ENCODE data around the gene USP13. TPM values are rescaled to one million over a fixed set of nuclear protein-coding genes. Genes with fewer than 3 reads are reported as not detected.

Gene USP13
- total and polyA plus RNA-seq, 2 of the 4 experiments (the other 2 are of a cell fraction) = 9.2 to 18.1 TPM

DNA sequence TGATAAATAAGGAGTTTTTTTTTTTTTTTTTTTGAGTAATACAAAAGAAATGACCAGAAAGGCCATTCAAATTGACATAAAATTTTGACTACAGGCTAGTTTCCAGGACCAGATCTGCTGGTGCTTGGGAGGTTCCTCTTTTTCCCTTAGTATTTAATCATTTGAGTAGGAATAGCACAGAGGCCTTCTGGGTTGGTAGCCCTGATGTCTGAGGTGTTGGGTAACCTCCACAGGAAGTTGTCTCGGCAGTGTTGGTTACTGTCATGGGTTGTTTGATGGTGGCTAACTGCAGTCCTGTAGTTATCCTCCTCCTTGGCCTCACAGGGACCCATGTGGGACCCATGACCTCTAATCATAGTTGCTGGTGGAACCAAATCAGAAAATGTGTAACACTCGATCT lies 91.1 kb downstream of the USP13 start:
- Histone ChIP-seq H3K4me1 (ENCODE audit: control insufficient read depth, insufficient read depth, low read length) (peaks cover 1% of the 10 kb centered on the region; the same call in 1 of the 2 replicates), H3K27ac (ENCODE audit: insufficient read depth, low read length) (no peak overlapping the region), H3K79me1 (ENCODE audit: low read depth in 1 of 2, low read length in 2 of 2) (peaks cover 0 to 6% of the 10 kb centered on the region in 2 experiments; a peak in 2 of 4 replicates), H3K4me2 (ENCODE audit: low read depth, low read length) (no peak overlapping the region), H4K20me1 (ENCODE audit: insufficient read depth, low read length) (no peaks in the 10 kb centered on the region), H3K9ac (ENCODE audit: low read depth, low read length) (no peak overlapping the region), H2BK120ac (ENCODE audit: low read depth, low read length) (no peak overlapping the region), H2BK20ac (ENCODE audit: low read depth, low read length) (no peak overlapping the region), H4K5ac (ENCODE audit: low read depth, low read length) (no peak overlapping the region), H2AK9ac (replicated peaks; ENCODE audit: low read depth, low read length, poor library complexity) (no peak overlapping the region), H3K4me3 (ENCODE audit: insufficient read depth, low read depth, low read length) (no peak overlapping the region), H2AFZ (replicated peaks; ENCODE audit: low read length, poor library complexity) (no peak overlapping the region), H3K4ac (ENCODE audit: low read depth, low read length) (no peak overlapping the region), H2BK15ac (ENCODE audit: low read depth, low read length) (no peak overlapping the region), H3K18ac (ENCODE audit: low read depth, low read length) (no peak overlapping the region), H3K9me1 (ENCODE audit: insufficient read depth, low read length) (no peaks in the 10 kb centered on the region), H3K23ac (ENCODE audit: low read depth, low read length) (no peak overlapping the region), H3K27me3 (ENCODE audit: control insufficient read depth, insufficient read depth, low read length) (no peaks in the 10 kb centered on the region), H3K9me3 (ENCODE audit: control insufficient read depth, insufficient read depth, low read length) (no peaks in the 10 kb centered on the region), H4K8ac (ENCODE audit: low read depth in 2 of 2, low read length in 2 of 2) (no peak overlapping the region), H3K56ac (ENCODE audit: extremely low read depth, insufficient read depth, low read length) (no peak overlapping the region), H4K91ac (ENCODE audit: insufficient read depth, low read depth, low read length) (no peak overlapping the region), H2AK5ac (ENCODE audit: low read depth, low read length) (no peak overlapping the region), H2BK5ac (ENCODE audit: low read depth, low read length, poor library complexity, severe bottlenecking) (no peak overlapping the region), H3K36me3 (ENCODE audit: control insufficient read depth, insufficient read depth, low read length) (peaks cover 7% of the 10 kb centered on the region), H3K14ac (replicated peaks; ENCODE audit: low read depth, low read length) (no peak overlapping the region)
- POLR2A ChIA-PET (ENCODE audit: unreplicated experiment) = no interaction called here
- in situ Hi-C loops (cut with MboI; ENCODE audit: low sequenced_read_pairs) (no loop called here), dilution Hi-C loops (cut with HindIII; ENCODE audit: low sequenced_read_pairs, unreplicated experiment) (no loop called here), intact Hi-C loops (cut with micrococcal nuclease) (no loop called here)
- TF ChIP-seq, protein P1, sequence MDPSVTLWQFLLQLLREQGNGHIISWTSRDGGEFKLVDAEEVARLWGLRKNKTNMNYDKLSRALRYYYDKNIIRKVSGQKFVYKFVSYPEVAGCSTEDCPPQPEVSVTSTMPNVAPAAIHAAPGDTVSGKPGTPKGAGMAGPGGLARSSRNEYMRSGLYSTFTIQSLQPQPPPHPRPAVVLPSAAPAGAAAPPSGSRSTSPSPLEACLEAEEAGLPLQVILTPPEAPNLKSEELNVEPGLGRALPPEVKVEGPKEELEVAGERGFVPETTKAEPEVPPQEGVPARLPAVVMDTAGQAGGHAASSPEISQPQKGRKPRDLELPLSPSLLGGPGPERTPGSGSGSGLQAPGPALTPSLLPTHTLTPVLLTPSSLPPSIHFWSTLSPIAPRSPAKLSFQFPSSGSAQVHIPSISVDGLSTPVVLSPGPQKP (IDR thresholded peaks at IDR 0.05; ENCODE audit: borderline replicate concordance, low read depth, low read length) = no peak
- no peak for TF ChIP-seq NFE2L2 (IDR thresholded peaks at IDR 0.05; ENCODE audit: low read depth, low read length)
- no peak for TF ChIP-seq RFX5 (IDR thresholded peaks at IDR 0.05; ENCODE audit: low read depth, low read length)
- TF ChIP-seq CHD1 (IDR thresholded peaks at IDR 0.05; ENCODE audit: low read depth, low read length) = no peak
- TF ChIP-seq CEBPB (IDR thresholded peaks at IDR 0.05; ENCODE audit: low read depth, low read length) = no peak
- TF ChIP-seq, protein P2, sequence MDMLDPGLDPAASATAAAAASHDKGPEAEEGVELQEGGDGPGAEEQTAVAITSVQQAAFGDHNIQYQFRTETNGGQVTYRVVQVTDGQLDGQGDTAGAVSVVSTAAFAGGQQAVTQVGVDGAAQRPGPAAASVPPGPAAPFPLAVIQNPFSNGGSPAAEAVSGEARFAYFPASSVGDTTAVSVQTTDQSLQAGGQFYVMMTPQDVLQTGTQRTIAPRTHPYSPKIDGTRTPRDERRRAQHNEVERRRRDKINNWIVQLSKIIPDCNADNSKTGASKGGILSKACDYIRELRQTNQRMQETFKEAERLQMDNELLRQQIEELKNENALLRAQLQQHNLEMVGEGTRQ (IDR thresholded peaks at IDR 0.05; ENCODE audit: low read depth, low read length) = no peak
- no peak for TF ChIP-seq MXI1 (IDR thresholded peaks at IDR 0.05; ENCODE audit: borderline replicate concordance, low read depth, low read length)
- TF ChIP-seq POLR2A (IDR thresholded peaks at IDR 0.05; ENCODE audit: low read depth, low read length) = no peak
- TF ChIP-seq MAFK (IDR thresholded peaks at IDR 0.05; ENCODE audit: low read depth, low read length) = no peak
- TF ChIP-seq FOS (IDR thresholded peaks at IDR 0.05; ENCODE audit: low read depth, low read length) = no peak
- no peak for DNase-seq
- CTCF ChIA-PET = no interaction called here
- WGBS, 2 experiments (ENCODE audit: extremely low coverage in 2 of 2, insufficient read length in 1 of 2) = no CpG with 5 or more reads among the region's 2 CpGs
- no TSS peak for BruUV-seq (replicated peaks)
- no peak for ATAC-seq (ENCODE audit: low read depth)
